HG03039 (cell line): ENCODE data around the gene MAB21L3.

Experiments
- ATAC-seq: cut with Tn5 transposase; IDR thresholded peaks from one replicate; pipeline ENCODE4 v1.9.1; 2021; ENCODE audit warnings: mild to moderate bottlenecking, moderate library complexity; ENCODE audit not compliant: unreplicated experiment

Gene MAB21L3

DNA sequence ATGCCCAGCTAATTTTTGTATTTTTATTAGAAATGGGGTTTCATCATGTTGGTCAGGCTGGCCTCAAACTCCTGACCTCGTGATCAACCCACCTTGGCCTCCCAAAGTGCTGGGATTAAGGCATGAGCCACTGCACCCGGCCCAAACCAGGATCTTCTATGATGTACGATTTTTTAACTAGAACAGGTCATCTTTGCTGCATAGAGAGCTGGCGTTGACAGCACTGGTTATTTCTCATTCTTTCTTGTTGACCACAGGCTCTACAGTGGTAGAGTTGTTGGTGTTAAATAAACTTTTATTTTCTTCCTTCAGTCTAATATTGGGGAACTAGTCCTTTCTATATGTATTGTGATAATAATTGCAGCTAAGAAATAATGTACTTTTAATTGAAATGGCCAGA lies 3.8 kb upstream of the MAB21L3 start:
- no peak for ATAC-seq

DNA sequence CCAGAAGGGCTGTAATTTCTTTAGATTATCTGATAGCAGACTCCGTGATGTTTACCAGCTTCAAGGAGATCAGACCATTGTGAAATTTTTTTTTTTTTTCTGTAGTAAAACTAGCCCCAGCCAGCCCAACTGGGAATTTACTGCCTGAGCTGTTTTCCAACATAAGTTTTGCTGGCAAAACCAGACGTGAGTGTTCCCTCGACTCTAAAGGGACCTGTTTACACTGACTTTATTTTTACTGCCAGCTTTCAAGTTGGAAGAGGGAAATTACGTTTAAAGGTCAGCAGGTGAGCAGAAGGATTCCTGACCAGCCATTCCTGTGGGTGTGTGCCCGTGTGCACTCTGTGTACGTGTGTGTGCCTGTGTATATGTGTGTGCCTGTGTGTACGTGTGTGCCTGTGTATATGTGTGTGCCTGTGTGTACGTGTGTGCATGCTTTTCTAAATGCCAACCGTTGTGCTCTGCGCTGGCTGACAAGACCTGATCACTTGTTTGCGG lies 374 bp downstream of the MAB21L3 start:
- ATAC-seq: no peak

DNA sequence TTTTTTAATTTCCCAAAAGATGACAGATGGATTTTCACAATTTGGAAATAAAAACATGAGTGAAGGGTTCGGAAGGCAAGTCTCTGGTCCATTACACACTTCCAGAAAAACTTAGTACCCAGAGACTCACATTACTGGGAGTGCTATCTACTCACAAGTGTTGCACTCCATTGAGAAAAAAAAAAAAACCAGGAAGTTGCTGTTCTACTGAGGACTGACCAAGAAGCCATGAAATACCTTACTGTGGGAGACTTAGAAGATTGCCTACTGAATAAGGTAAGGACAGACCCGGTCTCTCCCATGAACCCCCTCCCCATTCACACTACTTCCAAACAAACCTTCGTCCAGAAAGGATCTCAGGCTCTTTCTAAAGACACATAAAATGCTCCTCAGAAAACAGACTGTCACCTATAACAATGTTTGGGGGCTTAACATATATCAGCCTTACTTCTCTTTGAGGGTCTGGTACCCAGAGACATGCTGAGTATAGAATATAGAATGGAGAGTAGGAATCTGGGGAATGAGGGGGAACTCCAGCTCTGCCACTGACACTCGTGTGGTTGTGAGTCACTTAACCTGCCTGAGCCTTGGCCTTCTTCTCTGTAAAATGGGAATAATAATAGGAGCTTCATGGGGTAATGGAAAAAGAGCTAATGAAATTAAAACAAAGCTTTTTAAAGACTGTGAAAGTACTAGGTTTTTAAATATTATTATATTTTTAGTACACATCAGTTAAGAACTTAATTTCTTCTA lies 1.4 kb downstream of the MAB21L3 start:
- ATAC-seq: no peak

DNA sequence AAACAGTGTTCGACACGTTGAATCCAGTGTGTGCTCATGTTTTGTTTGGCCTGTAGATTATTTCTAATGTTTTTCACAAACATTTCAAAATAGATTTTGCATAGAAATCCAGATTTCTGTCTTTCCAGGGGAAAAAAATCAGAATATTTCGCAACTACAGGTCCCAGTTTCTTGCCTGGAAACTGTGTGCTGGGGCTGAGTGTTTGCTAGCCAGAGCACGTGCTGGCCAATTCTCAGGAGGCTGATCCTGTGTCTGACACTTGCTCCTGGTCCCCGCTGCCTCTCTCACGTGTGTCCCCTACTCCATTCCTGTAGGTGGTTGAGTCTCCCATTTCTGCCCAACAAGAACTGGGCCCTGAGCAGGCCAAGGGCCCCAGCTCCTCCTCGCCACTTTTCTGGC lies 2.4 kb downstream of the MAB21L3 start:
- no peak for ATAC-seq

DNA sequence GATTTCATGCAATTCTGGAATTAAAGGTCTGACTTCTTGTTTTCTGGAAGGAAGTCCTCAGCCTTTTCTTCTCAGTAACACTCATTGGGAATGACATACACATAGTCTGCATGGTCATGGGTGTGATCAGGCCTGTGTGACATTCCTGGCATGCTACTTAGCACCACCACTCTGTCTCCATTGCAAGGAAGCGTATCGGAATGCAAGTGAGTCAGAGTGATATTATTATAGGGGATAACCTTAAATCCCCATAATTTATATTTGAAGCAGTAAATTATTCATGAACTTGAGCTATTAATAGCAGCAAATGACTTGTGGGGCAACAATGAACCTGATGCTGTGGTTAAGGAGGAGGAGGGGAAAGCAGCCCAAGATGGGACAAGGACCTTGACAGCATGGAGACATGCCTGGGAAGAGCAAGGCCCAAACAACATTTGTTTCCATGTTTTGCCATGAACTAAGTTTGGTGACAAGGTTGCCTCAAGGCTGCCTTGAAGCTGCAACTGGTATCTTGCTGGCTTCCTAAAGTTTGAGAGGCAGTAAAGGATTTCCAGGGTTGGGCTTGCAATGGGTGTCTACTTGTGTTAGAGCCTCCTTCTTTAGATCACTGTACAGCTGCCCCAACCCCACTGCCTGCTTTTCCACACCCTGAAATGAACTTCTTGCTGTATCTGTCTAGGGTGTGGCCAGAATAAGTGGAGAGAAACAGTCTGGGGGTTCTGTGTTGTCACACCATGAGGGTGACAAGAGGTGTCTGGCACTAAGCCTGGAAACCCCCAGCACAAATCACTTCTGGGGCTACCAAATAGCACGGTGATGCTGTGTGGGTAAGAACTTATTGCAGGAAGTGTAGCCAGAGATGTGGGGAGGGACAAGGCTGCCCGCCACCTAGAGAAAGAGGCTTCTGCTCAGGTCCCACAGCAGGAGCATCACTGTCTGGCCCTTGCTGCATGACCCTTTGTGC lies 4.6 kb downstream of the MAB21L3 start:
- ATAC-seq: no peak

DNA sequence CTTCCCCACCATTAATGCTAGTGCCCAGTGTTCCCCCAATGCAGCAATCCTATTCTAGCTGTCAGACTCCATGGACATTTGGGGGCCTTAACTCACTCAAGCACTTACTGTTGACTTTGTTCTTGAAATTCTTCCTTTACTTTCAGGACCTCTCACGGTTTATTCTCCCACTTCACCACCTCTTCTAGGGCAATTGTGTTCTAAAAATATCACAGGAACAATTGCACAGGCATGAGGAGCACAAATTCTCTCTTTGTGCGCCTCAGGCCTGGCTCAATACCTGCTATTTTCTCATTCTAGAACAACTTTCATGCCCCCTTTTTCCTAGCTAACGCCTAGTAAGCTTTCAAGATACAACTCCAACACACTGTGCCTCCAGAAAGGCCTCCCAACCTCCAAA lies 7.3 kb downstream of the MAB21L3 start:
- ATAC-seq: no peak

DNA sequence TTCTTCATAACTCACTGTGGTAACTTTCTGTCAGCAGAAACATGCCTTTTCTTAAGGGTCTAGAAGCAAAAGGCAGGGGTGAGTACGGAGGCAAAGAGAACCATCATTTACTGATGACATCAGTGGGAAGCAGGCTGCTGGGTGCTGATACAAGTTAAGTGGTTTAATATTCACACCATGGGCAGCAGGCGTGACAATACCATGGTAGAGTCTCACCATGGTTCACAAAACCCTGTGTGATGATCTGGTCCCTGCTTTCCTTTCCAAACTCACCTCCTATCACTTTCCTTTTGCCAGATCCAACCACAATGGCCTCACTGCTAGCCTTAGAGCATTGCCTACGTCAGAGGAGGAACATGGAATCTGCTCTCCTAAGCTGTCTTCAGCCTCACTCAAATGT lies 8.7 kb downstream of the MAB21L3 start:
- ATAC-seq: no peak

DNA sequence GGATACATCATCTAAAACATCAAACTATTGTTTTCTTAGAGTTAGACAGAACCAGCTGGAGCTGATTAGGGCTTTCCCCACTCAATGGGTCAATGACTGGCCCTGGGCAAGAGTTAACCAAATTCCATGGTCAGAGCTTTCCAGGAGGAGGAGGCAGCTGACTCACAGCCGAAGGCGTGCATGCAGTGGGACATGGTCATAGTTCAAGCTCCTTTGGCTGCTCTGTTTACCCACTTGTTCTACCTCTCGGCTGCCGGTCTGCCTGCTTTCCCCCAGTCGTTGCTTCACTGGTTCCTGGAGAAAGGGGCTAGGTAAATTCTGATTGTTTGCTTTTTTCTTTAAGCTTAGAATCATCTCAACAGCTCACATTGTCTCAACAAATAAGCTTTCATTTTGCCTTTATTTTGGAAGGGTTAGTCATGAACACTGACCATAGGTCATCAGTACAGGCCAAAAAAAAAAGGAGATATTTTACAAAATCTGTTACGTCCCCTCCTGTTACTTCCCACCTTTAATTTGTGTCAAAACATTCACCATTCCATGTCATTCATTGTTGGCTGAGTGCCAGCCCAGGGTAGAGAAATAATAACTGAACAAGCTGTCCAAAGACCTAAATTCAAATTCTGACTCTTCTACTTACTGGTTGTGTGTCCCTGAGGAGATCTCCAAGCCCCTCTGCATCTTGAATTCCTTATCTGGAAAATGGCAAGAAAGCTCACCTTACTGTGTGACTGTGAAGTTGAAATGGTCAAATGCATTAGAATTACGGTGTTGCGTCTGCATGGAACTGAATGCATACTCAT lies 12.0 kb downstream of the MAB21L3 start:
- no peak for ATAC-seq

DNA sequence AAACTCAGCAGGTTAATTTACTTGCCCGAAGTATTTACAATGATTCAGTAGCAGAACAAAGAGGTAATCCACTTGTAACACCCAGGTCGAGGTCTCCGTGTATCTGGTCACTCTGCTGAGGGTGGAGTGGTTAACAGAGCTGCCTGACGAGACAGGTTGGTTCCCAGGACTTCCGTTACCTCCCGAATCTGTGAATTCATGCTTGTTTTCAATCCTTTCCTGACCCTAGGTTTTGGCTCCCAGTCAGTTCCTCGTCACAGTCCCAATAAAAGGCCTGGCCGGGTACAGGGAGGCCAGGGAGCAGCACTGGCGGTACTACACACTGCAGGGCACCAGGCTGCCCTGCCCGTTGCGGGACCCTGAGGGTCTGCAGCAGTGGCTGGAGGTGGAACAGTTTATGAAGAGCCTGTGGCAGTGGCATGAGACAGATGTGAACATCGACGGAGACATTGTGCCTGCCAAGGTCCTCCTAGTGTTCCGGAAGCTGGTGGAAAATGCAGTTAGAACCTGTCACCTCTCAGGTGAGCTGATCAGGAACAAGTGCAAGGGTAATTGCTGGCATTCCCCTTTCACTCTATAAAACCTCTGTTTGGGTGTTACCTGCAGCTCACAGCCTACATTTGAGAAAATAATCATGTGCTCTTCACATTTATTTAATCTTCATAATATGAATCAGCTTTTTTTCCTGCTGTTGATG lies 12.8 kb downstream of the MAB21L3 start:
- ATAC-seq: no peak

DNA sequence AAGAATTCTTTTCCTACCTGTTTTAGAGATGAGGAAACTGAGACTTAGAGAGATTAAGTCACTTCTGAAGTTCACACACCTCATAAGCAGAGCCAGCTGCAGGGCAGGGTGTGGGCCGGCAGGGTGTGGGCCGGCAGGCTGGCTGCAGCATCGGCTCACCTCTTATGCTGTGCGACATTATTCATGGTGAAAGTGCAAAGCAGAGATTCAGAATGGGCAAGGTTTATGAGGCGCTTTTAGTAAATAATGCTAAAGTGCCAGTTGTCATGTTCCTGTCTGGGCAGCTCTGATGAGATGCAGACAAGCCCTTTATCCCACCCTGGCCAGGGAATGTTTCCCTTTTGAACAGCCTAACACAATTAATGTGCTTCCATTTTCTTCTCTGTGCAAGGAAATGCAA lies 14.6 kb downstream of the MAB21L3 start:
- no peak for ATAC-seq

DNA sequence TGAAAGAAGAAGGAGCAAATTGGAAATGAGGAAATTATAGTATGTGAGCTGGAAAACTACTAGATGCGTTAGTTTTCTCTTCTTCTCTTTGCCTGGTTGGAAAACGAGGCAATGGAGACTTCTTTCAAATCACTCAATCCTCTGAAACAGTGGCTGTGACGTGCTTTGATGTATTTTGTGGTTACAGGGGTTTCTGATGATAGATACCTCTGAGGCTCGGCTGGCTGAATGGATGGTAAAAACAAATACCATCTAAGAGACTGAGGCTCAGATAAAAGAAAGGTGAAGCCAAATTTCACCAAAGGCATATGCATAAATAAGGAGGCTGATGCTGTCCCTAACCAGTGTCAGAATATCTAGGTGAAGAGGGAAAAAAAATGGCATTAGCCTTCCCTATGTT lies 15.1 kb downstream of the MAB21L3 start:
- ATAC-seq: no peak

DNA sequence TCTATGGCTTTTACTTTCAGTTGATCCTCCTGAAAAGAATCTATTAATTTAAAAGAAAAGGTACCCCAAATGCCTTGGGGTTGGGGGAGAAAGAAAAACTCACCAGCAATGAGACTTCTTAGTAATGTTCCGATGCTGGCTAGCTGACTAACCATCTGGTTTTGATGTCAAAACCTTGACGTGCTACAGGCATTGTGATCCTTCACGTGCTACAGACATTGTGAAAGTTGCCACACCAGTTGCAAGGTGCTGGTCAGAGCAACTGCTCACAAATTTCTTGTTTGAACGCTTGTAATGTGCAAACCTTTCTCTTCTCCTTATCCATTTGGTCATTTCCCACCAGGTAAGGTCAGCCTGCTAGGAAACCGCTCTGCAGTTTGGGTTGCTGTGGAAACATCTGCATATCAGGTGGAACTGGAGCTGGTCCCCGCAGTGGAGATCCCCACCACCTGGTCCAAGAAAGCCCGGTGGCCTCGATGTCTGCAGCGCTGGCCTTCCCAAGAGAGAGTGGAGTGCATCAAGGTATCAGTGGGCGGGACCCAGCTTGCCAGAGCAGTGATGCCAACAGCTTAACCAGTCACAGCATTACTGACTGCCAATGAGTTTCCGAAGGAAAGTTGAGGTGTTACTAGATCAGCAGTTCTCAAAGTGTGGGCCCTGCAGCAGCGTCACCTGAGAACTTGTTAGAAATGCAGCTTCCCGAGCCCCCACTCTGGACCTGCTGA lies 16.1 kb downstream of the MAB21L3 start:
- ATAC-seq: no peak

DNA sequence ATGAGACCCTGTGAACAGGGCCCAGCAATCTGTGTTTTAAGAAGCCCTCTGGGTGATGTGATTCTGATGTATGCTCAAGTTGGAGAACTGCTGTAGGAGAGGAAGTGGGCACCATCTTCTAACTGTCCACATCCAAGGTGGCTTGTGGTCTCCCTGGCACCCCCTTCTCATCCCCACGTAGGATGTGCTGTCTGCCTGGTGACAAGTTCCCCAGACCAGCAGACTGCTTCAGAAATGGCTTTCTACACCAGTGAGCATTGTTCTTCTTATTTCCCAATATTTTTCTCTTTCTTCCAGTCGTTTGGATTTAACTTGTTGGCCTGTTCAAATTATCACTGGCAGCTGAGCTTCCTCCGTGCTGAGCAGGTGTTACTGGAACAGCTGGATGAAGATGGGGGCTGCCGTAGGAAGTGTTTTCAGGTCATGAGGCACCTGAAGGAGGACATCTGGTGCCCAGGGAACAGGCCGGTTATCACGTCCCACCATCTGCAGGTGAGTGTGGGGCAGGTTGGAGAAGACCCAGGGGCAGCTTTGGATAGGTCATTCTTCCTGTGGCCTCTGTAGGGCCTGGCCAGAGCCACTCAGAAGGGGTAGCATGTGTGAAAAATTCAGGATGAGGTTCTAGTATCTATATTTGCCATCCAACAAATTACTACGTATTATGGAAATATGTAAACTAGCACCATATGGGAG lies 16.8 kb downstream of the MAB21L3 start:
- no peak for ATAC-seq

DNA sequence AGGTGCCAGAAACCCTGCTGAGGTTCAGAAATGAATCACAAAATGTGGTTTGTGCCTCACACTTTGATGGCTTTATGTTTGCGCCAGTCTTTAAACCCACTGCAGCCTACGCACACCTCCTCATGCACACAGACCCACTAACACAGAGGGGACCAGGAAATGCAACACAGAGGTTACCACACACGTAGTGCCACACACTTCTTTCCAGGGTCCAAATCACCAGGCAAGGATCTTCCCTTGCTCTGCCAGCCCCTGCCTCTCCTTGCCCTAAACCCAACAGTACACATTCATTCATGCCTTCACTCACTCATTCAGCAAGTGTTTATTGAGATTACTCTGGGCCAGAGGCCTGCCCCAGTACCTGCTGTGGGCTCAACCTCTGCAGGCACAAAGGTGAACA lies 17.5 kb downstream of the MAB21L3 start:
- ATAC-seq: no peak

DNA sequence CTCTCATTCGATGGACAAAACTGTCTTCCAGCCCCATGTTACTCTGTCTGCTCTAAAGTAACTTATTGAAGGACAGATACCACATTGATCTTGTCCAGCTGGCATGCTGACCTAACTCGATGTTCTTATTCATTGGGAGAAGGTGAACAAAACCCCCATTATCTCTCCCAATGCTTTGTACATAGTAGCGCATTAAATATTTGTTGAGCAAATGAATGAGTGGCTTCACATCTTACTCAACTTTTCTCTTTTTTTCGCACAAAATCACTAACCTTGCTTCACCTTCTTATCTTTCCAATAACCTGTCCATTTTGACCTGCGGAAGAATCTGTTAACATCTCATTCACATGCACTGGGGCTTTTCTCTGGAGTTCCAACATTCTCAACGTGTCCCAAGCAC lies 18.3 kb downstream of the MAB21L3 start:
- no peak for ATAC-seq

DNA sequence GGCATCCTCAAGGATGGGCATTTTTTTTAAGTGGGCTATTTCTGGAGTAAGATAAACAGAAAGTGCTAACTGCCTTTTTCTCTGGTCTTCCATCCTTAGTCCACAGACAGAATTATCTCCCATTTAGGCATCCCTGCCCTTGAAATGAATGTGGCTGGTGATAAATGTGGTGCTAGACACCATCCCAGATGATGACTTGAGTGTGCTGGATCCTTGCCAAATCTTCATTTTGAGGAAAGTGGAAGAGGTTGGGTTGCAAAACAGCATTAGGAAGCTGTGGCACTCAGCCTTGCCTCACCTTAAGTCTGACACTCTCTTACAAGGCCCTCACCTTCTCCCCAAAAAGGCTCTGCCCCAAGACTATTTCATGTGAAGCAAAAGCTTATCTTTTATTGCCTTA lies 19.2 kb downstream of the MAB21L3 start:
- no peak for ATAC-seq

DNA sequence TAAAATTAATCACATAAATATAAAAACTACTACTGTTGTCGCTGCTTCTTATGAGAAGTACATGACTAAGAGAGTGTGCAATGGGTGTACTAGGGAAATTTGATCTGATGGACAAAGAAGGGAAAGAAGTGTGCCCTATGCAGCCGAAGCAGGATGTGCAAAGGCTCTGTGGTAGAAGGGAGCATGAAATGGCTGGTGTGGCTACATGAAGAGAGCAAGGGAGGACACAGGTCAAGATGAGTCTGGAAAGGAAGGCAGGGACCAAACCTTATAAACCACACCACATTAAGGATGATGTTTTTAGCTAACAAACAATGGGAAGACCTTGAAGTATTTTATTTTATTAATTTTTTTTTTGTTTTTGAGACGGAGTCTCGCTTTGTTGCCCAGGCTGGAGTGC lies 20.0 kb downstream of the MAB21L3 start:
- ATAC-seq: no peak

DNA sequence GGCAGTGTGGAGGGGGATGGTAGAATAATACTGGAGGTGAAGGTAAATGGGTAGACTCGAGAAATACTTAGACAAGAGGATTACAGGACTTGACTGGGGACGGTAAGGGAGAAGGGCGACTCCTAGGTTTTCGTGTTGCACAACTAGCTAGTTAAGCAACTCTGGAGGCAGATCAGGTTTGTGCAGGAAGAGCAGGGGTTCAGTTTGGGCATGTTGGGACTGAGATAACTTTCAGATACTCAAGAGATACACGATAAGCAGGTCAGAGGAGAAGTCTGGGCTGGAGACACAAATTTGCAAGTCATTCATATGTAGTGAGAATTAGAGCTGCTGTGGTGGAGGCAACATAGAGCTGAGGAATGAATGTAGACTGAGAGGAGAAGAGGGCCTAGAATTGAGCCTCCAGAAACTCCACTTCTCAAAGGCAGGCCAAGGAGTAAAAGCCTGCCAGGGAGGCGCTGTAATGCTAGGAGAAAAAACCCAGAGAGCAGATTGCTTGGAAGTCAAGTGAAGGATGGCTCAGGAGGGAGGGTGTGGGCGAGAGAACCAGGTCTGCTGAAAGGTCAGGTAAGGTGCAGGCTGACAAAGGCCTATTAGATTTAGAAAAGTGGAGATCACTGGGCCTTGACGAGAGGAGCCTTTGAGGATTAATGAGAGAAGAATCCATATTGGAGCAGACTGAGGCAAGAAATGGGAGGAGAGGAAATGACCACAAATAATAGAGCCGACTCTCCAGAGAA lies 20.8 kb downstream of the MAB21L3 start:
- no peak for ATAC-seq
